SK-N-SH treated with all-trans-retinoic acid at 6 μM for 48 hours (cell line): ENCODE results near the gene DDX20.
A peak's percentile ranks its signal among the peaks of the same experiment; 100 is the strongest.

Experiments
- ATAC-seq: fragments of 200-7000 bp; cut with Tn5 transposase; 3 replicates; pipeline ENCODE4 v1.9.1; 2020; ENCODE audit warnings: mild to moderate bottlenecking, moderate library complexity
- ARNTL ChIP-seq: fragments of 450-650 bp; formaldehyde crosslinking; IDR thresholded peaks from 2 replicates; pipeline ENCODE4 v1.5.0; 2020; ENCODE audit warnings: low read depth, mild to moderate bottlenecking, moderate library complexity, borderline replicate concordance
- BACH2 ChIP-seq: fragments of 250-450 bp; sonication (Bioruptor Pico); IDR thresholded peaks from 2 replicates; pipeline ENCODE4 v1.9.0; 2021; ENCODE audit warnings: mild to moderate bottlenecking, borderline replicate concordance
- CSDC2 ChIP-seq: fragments of 250-450 bp; sonication (Bioruptor Pico); IDR thresholded peaks from 2 replicates; pipeline ENCODE4 v1.5.0; 2020; ENCODE audit warnings: mild to moderate bottlenecking, moderate library complexity
- GLIS3 ChIP-seq: fragments of 250-450 bp; sonication (Bioruptor Pico); IDR thresholded peaks from 2 replicates; pipeline ENCODE4 v1.5.0; 2020; ENCODE audit warnings: mild to moderate bottlenecking, moderate library complexity
- ISL1 ChIP-seq: fragments of 250-450 bp; sonication (Bioruptor Pico); IDR thresholded peaks from 2 replicates; pipeline ENCODE4 v2.1.2; 2022; ENCODE audit warnings: mild to moderate bottlenecking, moderate library complexity
- OSR1 ChIP-seq: fragments of 250-450 bp; sonication (Bioruptor Pico); IDR thresholded peaks from 2 replicates; pipeline ENCODE4 v1.8.0; 2022; ENCODE audit warnings: moderate library complexity, mild to moderate bottlenecking, inconsistent platforms
- PPARA ChIP-seq: fragments of 250-450 bp; sonication (Bioruptor Pico); IDR thresholded peaks from 2 replicates; pipeline ENCODE4 v1.5.0; 2020; ENCODE audit warnings: mild to moderate bottlenecking, borderline replicate concordance
- RARB ChIP-seq: fragments of 250-450 bp; sonication (Bioruptor Pico); IDR thresholded peaks from 2 replicates; pipeline ENCODE4 v1.8.0; 2021; ENCODE audit warnings: mild to moderate bottlenecking, moderate library complexity
- SNAI2 ChIP-seq: fragments of 250-450 bp; sonication (Bioruptor Pico); IDR thresholded peaks from 2 replicates; pipeline ENCODE4 v1.5.0; 2020; ENCODE audit warnings: mild to moderate bottlenecking, moderate library complexity
- TCF4 ChIP-seq: fragments of 250-450 bp; sonication (Bioruptor Pico); IDR thresholded peaks from 2 replicates; pipeline ENCODE4 v1.8.0; 2021; ENCODE audit warnings: mild to moderate bottlenecking, moderate library complexity, borderline replicate concordance
- TOX ChIP-seq: fragments of 250-450 bp; sonication (Bioruptor Pico); IDR thresholded peaks from 2 replicates; pipeline ENCODE4 v1.8.0; 2021; ENCODE audit warnings: mild to moderate bottlenecking, moderate library complexity, borderline replicate concordance
- ZFP3 ChIP-seq: fragments of 250-450 bp; sonication (Bioruptor Pico); IDR thresholded peaks from 2 replicates; pipeline ENCODE4 v1.5.0; 2020; ENCODE audit warnings: mild to moderate bottlenecking, moderate library complexity
- ZFP30 ChIP-seq: fragments of 450-650 bp; formaldehyde crosslinking; IDR thresholded peaks from 2 replicates; pipeline ENCODE4 v1.5.0; 2022; ENCODE audit warnings: mild to moderate bottlenecking, moderate library complexity
- ZNF565 ChIP-seq: fragments of 450-650 bp; formaldehyde crosslinking; conservative IDR thresholded peaks from 2 replicates; pipeline ENCODE4 v1.5.0; 2020; ENCODE audit warnings: low read depth, mild to moderate bottlenecking, moderate library complexity
- ZNF70 ChIP-seq: fragments of 450-650 bp; formaldehyde crosslinking; IDR thresholded peaks from 2 replicates; pipeline ENCODE4 v1.5.0; 2020; ENCODE audit warnings: mild to moderate bottlenecking, moderate library complexity
- ZNF8 ChIP-seq: fragments of 450-650 bp; formaldehyde crosslinking; IDR thresholded peaks from 2 replicates; pipeline ENCODE4 v1.5.0; 2020; ENCODE audit warnings: mild to moderate bottlenecking, moderate library complexity
- TF ChIP-seq, protein P1 (sequence below): fragments of 250-450 bp; sonication (Bioruptor Pico); IDR thresholded peaks from 2 replicates; pipeline ENCODE4 v1.5.1; 2021; ENCODE audit warnings: mild to moderate bottlenecking, moderate library complexity
- TF ChIP-seq, protein P2 (sequence below): fragments of 250-450 bp; sonication (Bioruptor Pico); IDR thresholded peaks from 2 replicates; pipeline ENCODE4 v1.5.0; 2020; ENCODE audit warnings: mild to moderate bottlenecking, moderate library complexity
- TF ChIP-seq, protein P3 (sequence below): fragments of 250-450 bp; sonication (Bioruptor Pico); IDR thresholded peaks from 2 replicates; pipeline ENCODE4 v1.5.1; 2020; ENCODE audit warnings: low read depth, mild to moderate bottlenecking, moderate library complexity
- TF ChIP-seq, protein P4 (sequence below): fragments of 250-450 bp; sonication (Bioruptor Pico); IDR thresholded peaks from 2 replicates; pipeline ENCODE4 v1.8.0; 2020; ENCODE audit warnings: mild to moderate bottlenecking, moderate library complexity, borderline replicate concordance
- TF ChIP-seq, protein P5 (sequence below): fragments of 250-450 bp; sonication (Bioruptor Pico); IDR thresholded peaks from 2 replicates; pipeline ENCODE4 v1.8.0; 2021; ENCODE audit warnings: low read depth, mild to moderate bottlenecking, moderate library complexity, borderline replicate concordance

The DDX20 gene, protein sequence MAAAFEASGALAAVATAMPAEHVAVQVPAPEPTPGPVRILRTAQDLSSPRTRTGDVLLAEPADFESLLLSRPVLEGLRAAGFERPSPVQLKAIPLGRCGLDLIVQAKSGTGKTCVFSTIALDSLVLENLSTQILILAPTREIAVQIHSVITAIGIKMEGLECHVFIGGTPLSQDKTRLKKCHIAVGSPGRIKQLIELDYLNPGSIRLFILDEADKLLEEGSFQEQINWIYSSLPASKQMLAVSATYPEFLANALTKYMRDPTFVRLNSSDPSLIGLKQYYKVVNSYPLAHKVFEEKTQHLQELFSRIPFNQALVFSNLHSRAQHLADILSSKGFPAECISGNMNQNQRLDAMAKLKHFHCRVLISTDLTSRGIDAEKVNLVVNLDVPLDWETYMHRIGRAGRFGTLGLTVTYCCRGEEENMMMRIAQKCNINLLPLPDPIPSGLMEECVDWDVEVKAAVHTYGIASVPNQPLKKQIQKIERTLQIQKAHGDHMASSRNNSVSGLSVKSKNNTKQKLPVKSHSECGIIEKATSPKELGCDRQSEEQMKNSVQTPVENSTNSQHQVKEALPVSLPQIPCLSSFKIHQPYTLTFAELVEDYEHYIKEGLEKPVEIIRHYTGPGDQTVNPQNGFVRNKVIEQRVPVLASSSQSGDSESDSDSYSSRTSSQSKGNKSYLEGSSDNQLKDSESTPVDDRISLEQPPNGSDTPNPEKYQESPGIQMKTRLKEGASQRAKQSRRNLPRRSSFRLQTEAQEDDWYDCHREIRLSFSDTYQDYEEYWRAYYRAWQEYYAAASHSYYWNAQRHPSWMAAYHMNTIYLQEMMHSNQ

DNA sequence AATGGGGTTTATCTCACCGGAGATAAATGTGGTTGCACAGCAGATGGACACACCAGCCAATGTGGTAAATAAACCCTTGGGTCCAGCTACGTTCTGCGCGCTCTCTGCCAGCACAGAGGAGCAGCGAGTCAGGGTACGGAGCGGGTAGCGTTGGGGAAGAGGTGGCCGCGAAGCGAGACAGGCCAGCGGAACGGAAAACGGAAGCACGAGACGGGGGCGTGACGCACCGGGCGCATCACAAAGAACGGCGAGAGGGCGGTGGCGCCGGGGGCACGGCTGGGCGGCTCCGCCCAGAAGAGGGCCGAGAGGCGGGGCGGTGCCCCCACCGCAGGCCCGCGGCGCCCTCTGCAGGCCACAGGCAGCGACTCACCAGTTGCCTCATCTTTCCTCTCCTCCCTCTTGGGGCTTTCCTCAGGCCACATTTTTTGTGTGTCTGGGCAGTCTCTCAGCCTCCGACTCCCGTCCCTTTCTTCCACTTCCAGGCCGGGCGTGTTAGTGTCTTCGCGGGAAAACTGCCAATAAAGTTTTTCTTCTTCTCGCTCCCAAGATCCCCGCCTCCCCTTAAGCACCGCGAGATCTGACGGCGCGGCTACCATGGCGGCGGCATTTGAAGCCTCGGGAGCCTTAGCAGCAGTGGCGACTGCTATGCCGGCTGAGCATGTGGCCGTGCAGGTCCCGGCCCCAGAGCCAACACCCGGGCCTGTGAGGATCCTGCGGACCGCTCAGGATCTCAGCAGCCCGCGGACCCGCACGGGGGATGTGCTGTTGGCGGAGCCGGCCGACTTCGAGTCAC, at the start of gene DDX20:
DDX20 (plus strand) TSS at position 571 of the 793 bp plus-strand sequence; CDS start at position 595, 24 bp downstream.
- ATAC-seq = peak; percentile 93
- TF ChIP-seq TCF4 = no peak
- no peak for TF ChIP-seq ZFP3 (CRISPR knock-in tag)
- no peak for TF ChIP-seq RARB (CRISPR knock-in tag)
- TF ChIP-seq CSDC2 = no peak
- TF ChIP-seq, protein P1, sequence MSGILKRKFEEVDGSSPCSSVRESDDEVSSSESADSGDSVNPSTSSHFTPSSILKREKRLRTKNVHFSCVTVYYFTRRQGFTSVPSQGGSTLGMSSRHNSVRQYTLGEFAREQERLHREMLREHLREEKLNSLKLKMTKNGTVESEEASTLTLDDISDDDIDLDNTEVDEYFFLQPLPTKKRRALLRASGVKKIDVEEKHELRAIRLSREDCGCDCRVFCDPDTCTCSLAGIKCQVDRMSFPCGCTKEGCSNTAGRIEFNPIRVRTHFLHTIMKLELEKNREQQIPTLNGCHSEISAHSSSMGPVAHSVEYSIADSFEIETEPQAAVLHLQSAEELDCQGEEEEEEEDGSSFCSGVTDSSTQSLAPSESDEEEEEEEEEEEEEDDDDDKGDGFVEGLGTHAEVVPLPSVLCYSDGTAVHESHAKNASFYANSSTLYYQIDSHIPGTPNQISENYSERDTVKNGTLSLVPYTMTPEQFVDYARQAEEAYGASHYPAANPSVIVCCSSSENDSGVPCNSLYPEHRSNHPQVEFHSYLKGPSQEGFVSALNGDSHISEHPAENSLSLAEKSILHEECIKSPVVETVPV (CRISPR knock-in tag) = no peak

DNA sequence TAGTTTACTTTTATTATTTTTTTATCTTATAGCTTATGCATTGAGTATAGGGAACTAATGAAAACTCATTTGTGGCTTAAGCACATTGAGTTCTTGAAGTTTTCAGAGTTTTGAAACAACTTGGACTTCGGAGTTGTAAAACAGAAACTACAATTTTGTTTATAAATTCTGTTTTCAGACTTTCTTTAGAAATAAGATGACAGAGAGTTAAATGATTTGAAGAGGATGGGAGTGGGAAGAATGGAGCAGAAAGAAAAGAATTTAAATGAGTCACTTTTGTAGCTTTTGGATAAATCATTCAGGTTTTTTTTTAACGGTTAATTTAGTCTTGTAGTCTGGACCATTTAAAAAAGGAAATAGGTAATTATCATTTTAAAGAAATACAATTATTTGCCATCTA, 48.8 kb upstream of the DDX20 start:
- no peak for TF ChIP-seq OSR1 (CRISPR knock-in tag)
- no peak for TF ChIP-seq RARB (CRISPR knock-in tag)
- TF ChIP-seq, protein P2, sequence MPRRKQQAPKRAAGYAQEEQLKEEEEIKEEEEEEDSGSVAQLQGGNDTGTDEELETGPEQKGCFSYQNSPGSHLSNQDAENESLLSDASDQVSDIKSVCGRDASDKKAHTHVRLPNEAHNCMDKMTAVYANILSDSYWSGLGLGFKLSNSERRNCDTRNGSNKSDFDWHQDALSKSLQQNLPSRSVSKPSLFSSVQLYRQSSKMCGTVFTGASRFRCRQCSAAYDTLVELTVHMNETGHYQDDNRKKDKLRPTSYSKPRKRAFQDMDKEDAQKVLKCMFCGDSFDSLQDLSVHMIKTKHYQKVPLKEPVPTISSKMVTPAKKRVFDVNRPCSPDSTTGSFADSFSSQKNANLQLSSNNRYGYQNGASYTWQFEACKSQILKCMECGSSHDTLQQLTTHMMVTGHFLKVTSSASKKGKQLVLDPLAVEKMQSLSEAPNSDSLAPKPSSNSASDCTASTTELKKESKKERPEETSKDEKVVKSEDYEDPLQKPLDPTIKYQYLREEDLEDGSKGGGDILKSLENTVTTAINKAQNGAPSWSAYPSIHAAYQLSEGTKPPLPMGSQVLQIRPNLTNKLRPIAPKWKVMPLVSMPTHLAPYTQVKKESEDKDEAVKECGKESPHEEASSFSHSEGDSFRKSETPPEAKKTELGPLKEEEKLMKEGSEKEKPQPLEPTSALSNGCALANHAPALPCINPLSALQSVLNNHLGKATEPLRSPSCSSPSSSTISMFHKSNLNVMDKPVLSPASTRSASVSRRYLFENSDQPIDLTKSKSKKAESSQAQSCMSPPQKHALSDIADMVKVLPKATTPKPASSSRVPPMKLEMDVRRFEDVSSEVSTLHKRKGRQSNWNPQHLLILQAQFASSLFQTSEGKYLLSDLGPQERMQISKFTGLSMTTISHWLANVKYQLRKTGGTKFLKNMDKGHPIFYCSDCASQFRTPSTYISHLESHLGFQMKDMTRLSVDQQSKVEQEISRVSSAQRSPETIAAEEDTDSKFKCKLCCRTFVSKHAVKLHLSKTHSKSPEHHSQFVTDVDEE (CRISPR knock-in tag) = no peak
- no peak for TF ChIP-seq GLIS3 (CRISPR knock-in tag)
- TF ChIP-seq BACH2 = no peak
- TF ChIP-seq, protein P3, sequence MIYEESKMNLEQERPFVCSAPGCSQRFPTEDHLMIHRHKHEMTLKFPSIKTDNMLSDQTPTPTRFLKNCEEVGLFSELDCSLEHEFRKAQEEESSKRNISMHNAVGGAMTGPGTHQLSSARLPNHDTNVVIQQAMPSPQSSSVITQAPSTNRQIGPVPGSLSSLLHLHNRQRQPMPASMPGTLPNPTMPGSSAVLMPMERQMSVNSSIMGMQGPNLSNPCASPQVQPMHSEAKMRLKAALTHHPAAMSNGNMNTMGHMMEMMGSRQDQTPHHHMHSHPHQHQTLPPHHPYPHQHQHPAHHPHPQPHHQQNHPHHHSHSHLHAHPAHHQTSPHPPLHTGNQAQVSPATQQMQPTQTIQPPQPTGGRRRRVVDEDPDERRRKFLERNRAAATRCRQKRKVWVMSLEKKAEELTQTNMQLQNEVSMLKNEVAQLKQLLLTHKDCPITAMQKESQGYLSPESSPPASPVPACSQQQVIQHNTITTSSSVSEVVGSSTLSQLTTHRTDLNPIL (CRISPR knock-in tag) = no peak
- TF ChIP-seq, protein P1 (CRISPR knock-in tag) = no peak
- no peak for TF ChIP-seq SNAI2 (CRISPR knock-in tag)
- TF ChIP-seq, protein P4, sequence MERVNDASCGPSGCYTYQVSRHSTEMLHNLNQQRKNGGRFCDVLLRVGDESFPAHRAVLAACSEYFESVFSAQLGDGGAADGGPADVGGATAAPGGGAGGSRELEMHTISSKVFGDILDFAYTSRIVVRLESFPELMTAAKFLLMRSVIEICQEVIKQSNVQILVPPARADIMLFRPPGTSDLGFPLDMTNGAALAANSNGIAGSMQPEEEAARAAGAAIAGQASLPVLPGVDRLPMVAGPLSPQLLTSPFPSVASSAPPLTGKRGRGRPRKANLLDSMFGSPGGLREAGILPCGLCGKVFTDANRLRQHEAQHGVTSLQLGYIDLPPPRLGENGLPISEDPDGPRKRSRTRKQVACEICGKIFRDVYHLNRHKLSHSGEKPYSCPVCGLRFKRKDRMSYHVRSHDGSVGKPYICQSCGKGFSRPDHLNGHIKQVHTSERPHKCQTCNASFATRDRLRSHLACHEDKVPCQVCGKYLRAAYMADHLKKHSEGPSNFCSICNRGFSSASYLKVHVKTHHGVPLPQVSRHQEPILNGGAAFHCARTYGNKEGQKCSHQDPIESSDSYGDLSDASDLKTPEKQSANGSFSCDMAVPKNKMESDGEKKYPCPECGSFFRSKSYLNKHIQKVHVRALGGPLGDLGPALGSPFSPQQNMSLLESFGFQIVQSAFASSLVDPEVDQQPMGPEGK = no peak
- TF ChIP-seq ZNF565 (CRISPR knock-in tag) = no peak
- no peak for TF ChIP-seq ZNF8 (CRISPR knock-in tag)
- no peak for TF ChIP-seq ZFP30 (CRISPR knock-in tag)
- no peak for TF ChIP-seq ISL1
- TF ChIP-seq ZNF70 (CRISPR knock-in tag) = no peak
- TF ChIP-seq, protein P5, sequence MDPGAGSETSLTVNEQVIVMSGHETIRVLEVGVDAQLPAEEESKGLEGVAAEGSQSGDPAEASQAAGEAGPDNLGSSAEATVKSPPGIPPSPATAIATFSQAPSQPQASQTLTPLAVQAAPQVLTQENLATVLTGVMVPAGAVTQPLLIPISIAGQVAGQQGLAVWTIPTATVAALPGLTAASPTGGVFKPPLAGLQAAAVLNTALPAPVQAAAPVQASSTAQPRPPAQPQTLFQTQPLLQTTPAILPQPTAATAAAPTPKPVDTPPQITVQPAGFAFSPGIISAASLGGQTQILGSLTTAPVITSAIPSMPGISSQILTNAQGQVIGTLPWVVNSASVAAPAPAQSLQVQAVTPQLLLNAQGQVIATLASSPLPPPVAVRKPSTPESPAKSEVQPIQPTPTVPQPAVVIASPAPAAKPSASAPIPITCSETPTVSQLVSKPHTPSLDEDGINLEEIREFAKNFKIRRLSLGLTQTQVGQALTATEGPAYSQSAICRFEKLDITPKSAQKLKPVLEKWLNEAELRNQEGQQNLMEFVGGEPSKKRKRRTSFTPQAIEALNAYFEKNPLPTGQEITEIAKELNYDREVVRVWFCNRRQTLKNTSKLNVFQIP (CRISPR knock-in tag) = no peak
- no peak for TF ChIP-seq ARNTL (CRISPR knock-in tag)
- no peak for TF ChIP-seq TOX
- no peak for TF ChIP-seq CSDC2
- no peak for TF ChIP-seq PPARA (CRISPR knock-in tag)

More for the DNA sequence above, 48.8 kb upstream of the DDX20 start:
- ATAC-seq = no peak
